Activated CD8-positive, alpha-beta memory T cell treated with anti-CD3 and anti-CD28 coated beads, Interleukin-2, amount 10 ng/mL, durations not matched to agents 7 days and 5 days (primary cell): Measurements from ENCODE around the gene FOXR1. TPM values are rescaled to one million over a fixed set of nuclear protein-coding genes. Genes with fewer than 3 reads are reported as not detected.

Experiments used
- ATAC-seq: fragments of 150-1000 bp; cut with Tn5 transposase; one replicate; pipeline ENCODE4 v1.10.0; 2021; ENCODE audit warnings: moderate library complexity
- CTCF ChIA-PET: fragments of 350-600 bp; sonication (Branson Sonifier 250); formaldehyde crosslinking; loops from one replicate; lab custom pipeline; 2021; ENCODE audit warnings: antibody characterized with exemption; lab: Charles Lee
- DNase-seq: peaks from one replicate; pipeline ENCODE4 v3.0.0-alpha.2; 2020
- H3K27ac Mint-ChIP-seq: one replicate; pipeline ENCODE4 v1.8.0; 2021; ENCODE audit warnings: mild to moderate bottlenecking, mixed read lengths
- H3K27me3 Mint-ChIP-seq: one replicate; pipeline ENCODE4 v1.8.0; 2021; ENCODE audit warnings: mixed read lengths
- H3K36me3 Mint-ChIP-seq: one replicate; pipeline ENCODE4 v1.8.0; 2021; ENCODE audit warnings: mild to moderate bottlenecking, mixed read lengths
- H3K4me1 Mint-ChIP-seq: one replicate; pipeline ENCODE4 v1.8.0; 2021; ENCODE audit warnings: mixed read lengths
- H3K4me3 Mint-ChIP-seq: one replicate; pipeline ENCODE4 v1.8.0; 2021; ENCODE audit warnings: mild to moderate bottlenecking, moderate library complexity, mixed read lengths
- H3K9me3 Mint-ChIP-seq: one replicate; pipeline ENCODE4 v1.8.0; 2022; ENCODE audit warnings: low read depth, mixed read lengths
- total RNA-seq, 2 experiments: library from RNA; stranded (reverse); gene quantifications; one replicate each; pipeline ENCODE4 v1.2.3, GENCODE V29; 2021

Gene FOXR1
- not detected for total RNA-seq

GRCh38 chr11:118971646-118972045 is at the start of gene FOXR1:
Gene FOXR1 (plus strand): TSS chr11:118971761. CDS start chr11:118971932, 171 bp downstream.
- H3K27me3 Mint-ChIP-seq = peaks cover 32% of the 10 kb centered on the region
- no peak within 1 kb of the TSS for H3K27ac Mint-ChIP-seq
- H3K36me3 Mint-ChIP-seq = no peaks in the 10 kb centered on the region
- DNase-seq (no peak), ATAC-seq (no peak)
- H3K4me3 Mint-ChIP-seq = no peak within 1 kb of the TSS
- H3K9me3 Mint-ChIP-seq = no peaks in the 10 kb centered on the region
- CTCF ChIA-PET = no interaction called here
- H3K4me1 Mint-ChIP-seq = no peaks in the 10 kb centered on the region

GRCh38 chr11:118921929-118922744 is 49.4 kb upstream of the FOXR1 start:
- no peak for ATAC-seq
- peak overlapping the region; percentile 83 for H3K4me3 Mint-ChIP-seq
- DNase-seq = peak; percentile 40
- CTCF ChIA-PET = interaction anchor here (1.1 to 1.8 kb wide), 2 partner anchors 34 to 52 kb away, joined by 4 to 5 read pairs; partner anchors contain the start of gene UPK2
- no peaks in the 10 kb centered on the region for H3K27me3 Mint-ChIP-seq
- no peaks in the 10 kb centered on the region for H3K9me3 Mint-ChIP-seq
- peaks cover 4% of the 10 kb centered on the region for H3K36me3 Mint-ChIP-seq
- H3K27ac Mint-ChIP-seq = peak overlapping the region; percentile 13
- peaks cover 72% of the 10 kb centered on the region for H3K4me1 Mint-ChIP-seq

- Mint-ChIP-seq H3K36me3 (peaks cover 4% of the 10 kb centered on the region), H3K27me3 (no peaks in the 10 kb centered on the region), H3K4me1 (peaks cover 72% of the 10 kb centered on the region), H3K9me3 (no peaks in the 10 kb centered on the region), H3K4me3 (peak overlapping the region; percentile 83), H3K27ac (peak overlapping the region; percentile 83)
- ATAC-seq (no peak), DNase-seq (peak; percentile 39)
- CTCF ChIA-PET = interaction anchor here (1.1 to 1.8 kb wide), 2 partner anchors 33 to 53 kb away, joined by 4 to 5 read pairs; partner anchors contain the start of gene UPK2
Observed at GRCh38 chr11:118922745-118923627, 48.6 kb upstream of the FOXR1 start.

GRCh38 chr11:118923721-118924587 is 47.6 kb upstream of the FOXR1 start:
- Mint-ChIP-seq H3K27ac (peak overlapping the region; percentile 83), H3K27me3 (no peaks in the 10 kb centered on the region), H3K36me3 (peaks cover 4% of the 10 kb centered on the region), H3K4me3 (peak overlapping the region; percentile 83), H3K4me1 (peaks cover 68% of the 10 kb centered on the region), H3K9me3 (no peaks in the 10 kb centered on the region)
- CTCF ChIA-PET = interaction anchor here (0.9 to 4.9 kb wide), 5 partner anchors 29 to 234 kb away, joined by 3 to 23 read pairs (median 3); no protein-coding TSS in a partner anchor
- ATAC-seq (no peak), DNase-seq (peak; percentile 48)

- CTCF ChIA-PET = interaction anchor here (0.7 to 4.9 kb wide), 17 partner anchors 29 to 235 kb away, joined by 3 to 23 read pairs (median 3); partner anchors contain the start of genes DDX6 and UPK2
- ATAC-seq = no peak
Observed at GRCh38 chr11:118924591-118925585, 46.7 kb upstream of the FOXR1 start.

GRCh38 chr11:118927554-118928100 is 43.9 kb upstream of the FOXR1 start:
- ATAC-seq = no peak
- H3K9me3 Mint-ChIP-seq = no peaks in the 10 kb centered on the region
- no peak for DNase-seq
- CTCF ChIA-PET = interaction anchor here (1.0 to 4.9 kb wide), 8 partner anchors 9 to 238 kb away, joined by 3 to 23 read pairs (median 4); partner anchors contain the start of gene DDX6
- H3K27ac Mint-ChIP-seq = peak overlapping the region; percentile 98
- peaks cover 1% of the 10 kb centered on the region for H3K36me3 Mint-ChIP-seq
- H3K27me3 Mint-ChIP-seq = no peaks in the 10 kb centered on the region
- peak overlapping the region; percentile 92 for H3K4me3 Mint-ChIP-seq
- peaks cover 50% of the 10 kb centered on the region for H3K4me1 Mint-ChIP-seq

More at GRCh38 chr11:118924591-118925585, 46.7 kb upstream of the FOXR1 start:
- no peaks in the 10 kb centered on the region for H3K9me3 Mint-ChIP-seq
- DNase-seq = peak; percentile 75
- peaks cover 60% of the 10 kb centered on the region for H3K4me1 Mint-ChIP-seq
- H3K27ac Mint-ChIP-seq = peak overlapping the region; percentile 83
- H3K4me3 Mint-ChIP-seq = peak overlapping the region; percentile 83
- peaks cover 4% of the 10 kb centered on the region for H3K36me3 Mint-ChIP-seq
- H3K27me3 Mint-ChIP-seq = no peaks in the 10 kb centered on the region

GRCh38 chr11:118928101-118928869 is 43.3 kb upstream of the FOXR1 start:
- peak; percentile 60 for ATAC-seq
- Mint-ChIP-seq H3K4me3 (peak overlapping the region; percentile 92), H3K4me1 (peaks cover 44% of the 10 kb centered on the region)

GRCh38 chr11:118928870-118929500 is 42.6 kb upstream of the FOXR1 start:
- H3K4me1 Mint-ChIP-seq = peaks cover 38% of the 10 kb centered on the region
- ATAC-seq = peak; percentile 12
- H3K4me3 Mint-ChIP-seq = peak overlapping the region; percentile 92
- peak overlapping the region; percentile 98 for H3K27ac Mint-ChIP-seq
- H3K9me3 Mint-ChIP-seq = no peaks in the 10 kb centered on the region
- CTCF ChIA-PET = interaction anchor here (1.0 to 4.9 kb wide), 16 partner anchors 11 to 239 kb away, joined by 3 to 32 read pairs (median 6); partner anchors contain the start of genes DDX6, HMBS, UPK2 and VPS11
- peaks cover 1% of the 10 kb centered on the region for H3K36me3 Mint-ChIP-seq
- peak; percentile 68 for DNase-seq
- no peaks in the 10 kb centered on the region for H3K27me3 Mint-ChIP-seq

More at GRCh38 chr11:118928101-118928869, 43.3 kb upstream of the FOXR1 start:
- Mint-ChIP-seq H3K27ac (peak overlapping the region; percentile 98), H3K27me3 (no peaks in the 10 kb centered on the region), H3K36me3 (peaks cover 1% of the 10 kb centered on the region), H3K9me3 (no peaks in the 10 kb centered on the region)
- CTCF ChIA-PET = interaction anchor here (1.0 to 4.9 kb wide), 8 partner anchors 8 to 238 kb away, joined by 3 to 23 read pairs (median 4); partner anchors contain the start of gene DDX6
- DNase-seq = peak; percentile 94

- H3K4me1 Mint-ChIP-seq = peaks cover 35% of the 10 kb centered on the region
- H3K9me3 Mint-ChIP-seq = no peaks in the 10 kb centered on the region
- ATAC-seq = peak; percentile 16
- no peaks in the 10 kb centered on the region for H3K27me3 Mint-ChIP-seq
- peak; percentile 87 for DNase-seq
- H3K4me3 Mint-ChIP-seq = peak overlapping the region; percentile 92
- CTCF ChIA-PET = interaction anchor here (0.7 to 4.4 kb wide), 27 partner anchors 10 to 266 kb away, joined by 3 to 32 read pairs (median 5); partner anchors contain the start of genes CENATAC, CXCR5, DDX6 and HINFP
- H3K27ac Mint-ChIP-seq = peak overlapping the region; percentile 93
- peaks cover 1% of the 10 kb centered on the region for H3K36me3 Mint-ChIP-seq
Observed at GRCh38 chr11:118929501-118930093, 42.0 kb upstream of the FOXR1 start.
